Tibial nerve (tissue), 4 donors: ENCODE measurements around the gene TRIM37.

Experiments
- EP300 ChIP-seq, 2 donors: sonication (generic); formaldehyde crosslinking; IDR thresholded peaks; one replicate each; pipeline ENCODE4 v1.6.1; 2017; ENCODE audit warnings: antibody characterized with exemption in 2 of 2, mild to moderate bottlenecking in 1 of 2
- TF ChIP-seq, protein P1 (sequence below), 5 experiments: fragments of 200-600 bp in 3 of 5; fragments of 450-650 bp in 2 of 5; sonication (generic) in 3 of 5; IDR thresholded peaks; one replicate each; pipeline ENCODE4 v1.5.1; 2016 to 2019; ENCODE audit warnings: antibody characterized with exemption in 5 of 5, mild to moderate bottlenecking in 3 of 5, moderate library complexity in 2 of 5

DNA sequence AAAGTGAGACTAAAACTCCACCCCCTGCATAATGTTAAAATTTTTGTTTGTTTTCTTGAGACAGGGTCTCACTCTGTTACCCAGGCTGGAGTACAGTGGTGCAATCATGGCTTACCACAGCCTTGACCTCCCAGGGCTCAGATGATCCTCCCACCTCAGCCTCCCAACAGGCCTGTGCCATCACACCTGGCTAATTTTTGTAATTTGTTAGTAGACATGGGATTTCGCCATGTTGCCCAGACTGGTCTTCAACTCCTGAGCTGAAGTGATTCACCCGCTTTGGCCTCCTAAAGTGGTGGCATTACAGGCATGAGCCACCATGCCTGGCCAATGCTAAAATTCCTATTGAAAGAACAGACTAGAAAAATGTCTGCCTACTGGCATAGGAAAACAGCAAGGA, 103.8 kb downstream of the TRIM37 start:
- TF ChIP-seq, protein P1, sequence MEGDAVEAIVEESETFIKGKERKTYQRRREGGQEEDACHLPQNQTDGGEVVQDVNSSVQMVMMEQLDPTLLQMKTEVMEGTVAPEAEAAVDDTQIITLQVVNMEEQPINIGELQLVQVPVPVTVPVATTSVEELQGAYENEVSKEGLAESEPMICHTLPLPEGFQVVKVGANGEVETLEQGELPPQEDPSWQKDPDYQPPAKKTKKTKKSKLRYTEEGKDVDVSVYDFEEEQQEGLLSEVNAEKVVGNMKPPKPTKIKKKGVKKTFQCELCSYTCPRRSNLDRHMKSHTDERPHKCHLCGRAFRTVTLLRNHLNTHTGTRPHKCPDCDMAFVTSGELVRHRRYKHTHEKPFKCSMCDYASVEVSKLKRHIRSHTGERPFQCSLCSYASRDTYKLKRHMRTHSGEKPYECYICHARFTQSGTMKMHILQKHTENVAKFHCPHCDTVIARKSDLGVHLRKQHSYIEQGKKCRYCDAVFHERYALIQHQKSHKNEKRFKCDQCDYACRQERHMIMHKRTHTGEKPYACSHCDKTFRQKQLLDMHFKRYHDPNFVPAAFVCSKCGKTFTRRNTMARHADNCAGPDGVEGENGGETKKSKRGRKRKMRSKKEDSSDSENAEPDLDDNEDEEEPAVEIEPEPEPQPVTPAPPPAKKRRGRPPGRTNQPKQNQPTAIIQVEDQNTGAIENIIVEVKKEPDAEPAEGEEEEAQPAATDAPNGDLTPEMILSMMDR (IDR thresholded peaks at IDR 0.05) = no peak
- no peak for TF ChIP-seq EP300 (IDR thresholded peaks at IDR 0.05)
